GM21423 (cell line): ENCODE results near the gene SOCS1.

Experiments used
- ATAC-seq: cut with Tn5 transposase; IDR thresholded peaks from one replicate; pipeline ENCODE4 v1.9.1; 2021; ENCODE audit warnings: mild to moderate bottlenecking, moderate library complexity; ENCODE audit not compliant: unreplicated experiment

The SOCS1 gene

GRCh38 chr16:11249233-11250061 lies 6.6 kb downstream of the SOCS1 start:
- no peak for ATAC-seq

DNA sequence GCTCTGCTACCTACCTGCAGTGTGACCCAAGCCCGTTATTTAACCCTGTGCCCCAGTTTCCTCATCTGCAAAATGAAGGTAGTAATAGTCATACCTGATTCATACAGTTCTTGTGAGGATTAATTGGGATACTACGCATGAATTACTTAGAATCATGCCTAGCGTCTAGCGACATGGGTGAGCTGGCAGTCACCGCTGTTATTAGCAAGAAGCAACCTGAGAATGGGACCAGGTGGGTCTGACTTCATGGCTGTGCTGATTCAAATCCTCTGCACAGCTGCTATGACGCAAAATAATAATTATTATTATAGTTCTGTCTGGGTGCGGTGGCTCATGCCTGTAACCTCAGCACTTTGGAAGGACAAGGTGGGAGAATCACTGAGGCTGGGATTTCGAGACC lies 7.9 kb downstream of the SOCS1 start:
- ATAC-seq, result no peak

- no peak for ATAC-seq
Observed at GRCh38 chr16:11245988-11246387, 10.0 kb downstream of the SOCS1 start.

- ATAC-seq, result no peak
Observed at GRCh38 chr16:11245222-11245737, 10.7 kb downstream of the SOCS1 start.

GRCh38 chr16:11242658-11243057 lies 13.3 kb downstream of the SOCS1 start:
- ATAC-seq, result no peak

DNA sequence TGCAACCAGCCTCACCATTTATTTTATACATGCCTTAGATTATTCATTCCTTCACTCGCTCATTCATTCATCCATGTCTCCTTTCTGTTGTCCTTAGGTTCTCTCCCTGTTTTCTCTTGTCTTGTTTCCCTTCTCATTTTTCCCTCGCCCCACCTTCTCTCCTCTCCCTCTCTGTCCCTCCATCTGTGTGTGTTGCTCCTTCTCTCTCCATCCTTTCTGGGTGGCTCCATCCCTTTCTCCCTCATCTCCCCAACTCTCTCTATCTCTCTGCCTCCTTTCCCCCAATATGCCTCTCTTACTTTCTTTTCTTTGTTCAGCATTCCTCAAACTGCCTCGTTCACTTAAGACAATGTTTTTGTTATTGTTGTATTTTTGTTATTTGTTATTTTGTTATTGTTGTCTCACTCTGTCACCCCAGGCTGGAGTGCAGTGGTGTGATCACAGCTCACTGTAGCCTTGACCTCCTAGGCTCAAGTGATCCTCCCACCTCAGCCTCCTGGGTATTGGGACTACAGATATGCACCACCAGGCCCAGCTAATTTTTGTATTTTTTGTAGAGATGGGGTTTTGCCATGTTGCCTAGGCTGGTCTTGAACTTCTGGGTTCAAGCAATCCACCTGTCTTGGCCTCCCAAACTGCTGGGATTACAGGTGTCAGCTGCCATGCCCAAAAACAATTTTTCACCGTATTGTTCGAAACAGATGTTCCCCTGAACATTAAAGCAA lies 14.4 kb downstream of the SOCS1 start:
- no peak for ATAC-seq

DNA sequence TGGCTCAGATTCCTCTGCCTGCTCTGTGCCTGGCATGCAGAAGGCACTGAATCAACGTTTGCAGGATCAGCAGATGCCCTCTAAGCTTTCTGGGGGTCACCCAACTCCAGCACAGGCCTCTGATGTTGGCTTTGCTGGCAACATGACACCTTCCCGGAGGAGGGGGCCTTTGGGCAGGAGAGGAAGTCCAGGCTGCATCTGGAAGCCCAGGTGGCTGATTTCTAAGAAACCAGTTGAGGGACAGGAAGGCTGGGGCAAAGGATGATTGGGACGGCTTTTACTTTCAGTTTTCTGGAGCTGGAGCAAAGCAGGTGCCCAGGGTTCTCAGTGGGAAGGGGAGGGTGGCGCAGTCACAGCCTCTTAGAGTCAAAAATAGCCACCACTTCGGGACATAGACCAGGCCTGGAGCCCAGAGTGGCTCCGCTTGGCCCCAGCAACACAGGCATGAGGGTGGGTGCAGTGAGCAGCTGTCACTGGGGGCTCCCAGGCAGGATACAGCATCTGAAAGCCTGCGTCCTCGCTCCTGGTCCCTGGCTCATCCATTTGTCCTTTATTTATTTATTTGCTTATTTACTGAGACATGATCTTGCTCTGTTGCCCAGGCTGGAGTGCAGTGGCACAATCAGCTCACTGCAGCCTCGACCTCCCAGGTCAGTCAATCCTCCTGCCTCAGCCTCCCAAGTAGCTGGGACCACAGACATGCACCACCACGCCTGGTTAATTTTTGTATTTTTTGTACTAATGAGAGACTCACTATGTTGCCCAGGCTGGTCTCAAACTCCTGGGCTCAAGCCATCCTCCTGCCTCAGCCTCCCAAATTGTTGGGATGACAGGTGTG lies 15.1 kb downstream of the SOCS1 start:
- ATAC-seq, result no peak

GRCh38 chr16:11239644-11240632 lies 16.1 kb downstream of the SOCS1 start:
- ATAC-seq, result no peak

DNA sequence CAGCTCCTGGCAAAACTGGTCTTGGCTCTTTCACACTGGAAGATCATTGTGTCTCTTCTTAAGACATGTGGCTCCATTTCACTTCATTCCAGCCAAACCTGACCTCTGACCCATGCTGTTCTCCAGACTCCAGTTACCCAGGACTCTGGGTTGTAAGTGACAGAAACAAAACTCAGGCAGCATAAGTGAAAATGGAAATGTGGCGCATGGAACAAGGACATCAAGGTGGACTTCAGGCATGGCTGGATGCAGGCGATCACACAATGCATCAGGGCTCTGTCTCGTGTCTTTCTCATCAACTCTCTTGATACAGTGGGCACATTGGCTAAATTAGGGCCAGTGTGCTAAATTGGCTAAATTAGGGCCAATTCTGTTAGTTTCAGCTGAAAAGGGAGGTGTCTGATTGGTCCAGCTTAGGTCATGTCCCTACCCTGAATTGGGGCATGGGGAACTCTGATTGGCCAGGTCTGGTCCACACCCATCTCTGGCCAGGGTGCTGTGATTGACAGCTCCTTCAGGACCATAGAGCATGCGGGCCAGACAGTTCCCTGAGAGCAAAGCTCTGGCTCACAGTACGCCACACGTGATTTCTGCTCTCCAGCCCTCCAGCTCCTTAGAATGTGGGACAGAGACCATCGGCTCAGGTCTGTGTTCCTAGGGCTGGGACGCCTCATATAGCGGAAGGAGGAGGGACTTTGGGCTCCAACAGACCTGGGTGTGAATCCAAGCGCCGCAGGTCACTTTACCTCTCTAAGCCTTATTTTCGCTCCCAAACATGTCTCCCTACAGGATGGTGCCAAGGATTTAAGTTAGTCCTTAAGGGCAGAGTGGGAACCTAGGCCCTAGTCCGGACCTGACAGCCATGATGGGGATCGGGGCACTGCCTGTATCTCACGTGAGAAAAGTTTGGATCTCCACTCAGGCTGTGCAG lies 17.5 kb downstream of the SOCS1 start:
- no peak for ATAC-seq

GRCh38 chr16:11236461-11237254 lies 19.3 kb downstream of the SOCS1 start:
- ATAC-seq, result no peak

- no peak for ATAC-seq
Observed at GRCh38 chr16:11235703-11235991, 20.4 kb downstream of the SOCS1 start.

GRCh38 chr16:11234884-11235702 lies 20.9 kb downstream of the SOCS1 start:
- no peak for ATAC-seq

GRCh38 chr16:11233727-11234376 lies 22.2 kb downstream of the SOCS1 start:
- no peak for ATAC-seq

DNA sequence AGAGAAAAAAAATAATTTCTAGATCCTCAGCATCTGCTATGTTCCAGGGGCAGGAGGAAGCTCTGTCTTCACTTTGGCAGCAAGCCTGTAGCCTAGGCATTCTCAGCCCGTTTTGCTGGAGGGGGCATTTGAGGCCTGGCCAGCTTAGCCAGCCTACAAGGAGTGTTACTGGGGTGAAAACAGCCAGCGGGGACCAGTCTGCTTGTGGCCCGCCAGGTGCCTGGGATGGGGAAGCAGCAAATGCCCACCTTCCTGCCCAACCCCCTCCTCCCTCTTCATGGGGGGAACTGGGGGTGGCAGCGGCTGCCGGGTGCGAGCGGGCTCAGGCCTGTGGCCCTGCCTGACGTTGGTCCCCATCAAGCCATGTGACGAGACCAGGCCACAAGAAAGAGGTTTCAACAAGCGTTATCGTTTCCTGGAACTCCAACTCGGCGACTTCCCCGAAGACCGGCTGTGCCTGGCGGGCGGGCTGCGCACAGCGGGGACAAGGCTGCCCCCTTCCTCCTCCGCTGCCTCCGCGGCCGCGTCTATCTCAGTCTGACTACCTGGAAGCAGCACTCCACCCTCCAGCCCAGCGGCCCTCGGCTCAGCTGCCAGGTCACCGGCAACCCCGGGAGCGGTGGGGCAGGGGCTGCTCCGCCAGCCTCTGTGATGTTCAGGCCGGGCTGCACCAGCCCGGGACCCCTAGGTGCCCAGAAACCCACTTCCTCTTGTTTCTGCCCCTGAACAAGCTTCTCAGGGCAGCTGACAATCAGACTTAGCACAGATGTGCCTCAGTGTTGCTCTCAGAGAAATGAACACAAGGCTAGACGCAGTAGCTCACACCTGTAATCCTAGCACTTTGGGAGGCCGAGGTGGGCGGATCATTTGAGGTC lies 22.9 kb downstream of the SOCS1 start:
- peak; percentile 53 for ATAC-seq

DNA sequence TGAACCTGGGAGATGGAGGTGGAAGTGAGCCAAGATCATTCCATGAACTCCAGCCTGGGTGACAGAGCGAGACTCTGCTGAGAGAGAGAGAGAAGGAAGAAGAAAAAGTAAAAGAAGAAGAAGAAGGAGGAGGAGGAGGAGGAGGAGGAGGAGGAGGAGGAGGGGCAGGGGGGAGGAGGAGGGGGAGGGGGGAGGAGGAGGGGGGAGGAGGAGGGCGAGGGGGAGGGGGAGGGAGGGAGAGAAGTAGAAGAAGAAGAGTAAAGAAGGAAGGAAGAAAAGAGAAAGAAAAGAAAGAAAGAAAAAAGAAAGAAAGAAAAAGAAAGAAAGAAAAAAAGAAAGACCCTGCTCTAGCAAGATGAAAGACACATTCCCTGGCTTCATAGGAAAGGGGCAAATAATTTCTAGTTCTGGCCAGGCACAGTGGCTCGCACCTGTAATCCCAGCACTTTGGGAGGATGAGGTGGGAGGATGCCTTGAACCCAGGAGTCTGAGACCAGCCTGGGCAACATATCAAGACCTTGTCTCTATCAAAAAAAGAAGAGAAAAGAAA lies 23.6 kb downstream of the SOCS1 start:
- ATAC-seq, result no peak
